Measurements from ENCODE around the gene TMEM139. TPM values are rescaled to one million over a fixed set of nuclear protein-coding genes. Genes with fewer than 3 reads are reported as not detected.

Gene TMEM139
- polyA plus RNA-seq, 3 donors, result 0.55 TPM; not detected in 2

- H3K9me3 Mint-ChIP-seq, result peaks cover 0 to 2% (median 0%) of the 10 kb centered on the region in 7 donors
- TF ChIP-seq CTCF (IDR thresholded peaks at IDR 0.05), result no peak
- H3K27me3 ChIP-seq (ENCODE audit: control insufficient read depth in 2 of 2, insufficient read depth in 2 of 2, low read length in 2 of 2), result no peaks in the 10 kb centered on the region
- no CpG with 5 or more reads among the region's 1 CpG for WGBS (ENCODE audit: insufficient coverage)
- no peak overlapping the region for H2AFZ ChIP-seq (ENCODE audit: insufficient read depth, low read depth, low read length, poor library complexity, severe bottlenecking)
- DNase-seq, result no peak
- H3K4me1 ChIP-seq (ENCODE audit: control insufficient read depth in 1 of 2, insufficient read depth in 2 of 2, low read length in 2 of 2), result peaks cover 12 to 13% of the 10 kb centered on the region in 2 donors
- no peaks in the 10 kb centered on the region for H3K36me3 Mint-ChIP-seq
- no peak overlapping the region for H3K9ac ChIP-seq (ENCODE audit: insufficient read depth, low read length, poor library complexity, severe bottlenecking)
- H3K4me1 Mint-ChIP-seq, result peaks cover 21% of the 10 kb centered on the region
- intact Hi-C loops (cut with micrococcal nuclease), result no loop called here
- no peak overlapping the region for H3K27ac ChIP-seq (ENCODE audit: low read depth in 1 of 2, low read length in 2 of 2)
- H3K36me3 ChIP-seq (replicated peaks in 1 of 2; ENCODE audit: control insufficient read depth in 1 of 2, insufficient read depth in 2 of 2, low read length in 2 of 2), result no peaks in the 10 kb centered on the region
- H3K9me3 ChIP-seq (replicated peaks in 1 of 2; ENCODE audit: control insufficient read depth in 1 of 2, insufficient read depth in 1 of 2, low read length in 2 of 2), result no peaks in the 10 kb centered on the region
- no peak overlapping the region for H3K27ac Mint-ChIP-seq
- peaks cover 0 to 3% (median 1%) of the 10 kb centered on the region in 3 donors for H3K27me3 Mint-ChIP-seq (ENCODE audit: low read depth in 3 of 3)
- no peaks in the 10 kb centered on the region for H3K79me2 ChIP-seq (ENCODE audit: insufficient read depth, low read length)
- no peak overlapping the region for H3K4me3 ChIP-seq (replicated peaks in 1 of 3; ENCODE audit: low read depth in 2 of 3, low read length in 3 of 3)
- no peak overlapping the region for H3K4me2 ChIP-seq (replicated peaks; ENCODE audit: extremely low read depth, low read length, poor library complexity, severe bottlenecking)
- H4K20me1 ChIP-seq (ENCODE audit: insufficient read depth, low read length), result no peaks in the 10 kb centered on the region
- H3K4me3 Mint-ChIP-seq, result no peak overlapping the region
These were observed 49.5 kb downstream of the TMEM139 start for GRCh38 chr7:143334244-143334643.

- no peak overlapping the region for H3K4me2 ChIP-seq (replicated peaks; ENCODE audit: extremely low read depth, low read length, poor library complexity, severe bottlenecking)
- no peaks in the 10 kb centered on the region for H3K9me3 ChIP-seq (replicated peaks in 1 of 2; ENCODE audit: control insufficient read depth in 1 of 2, insufficient read depth in 1 of 2, low read length in 2 of 2)
- Mint-ChIP-seq H3K4me3 (no peak overlapping the region), H3K36me3 (no peaks in the 10 kb centered on the region), H3K9me3 (peaks cover 0 to 2% (median 0%) of the 10 kb centered on the region in 7 donors), H3K27ac (no peak overlapping the region), H3K4me1 (peaks cover 8% of the 10 kb centered on the region), H3K27me3 (ENCODE audit: low read depth in 3 of 3) (peaks cover 0 to 6% (median 1%) of the 10 kb centered on the region in 3 donors)
- H3K79me2 ChIP-seq (ENCODE audit: insufficient read depth, low read length), result no peaks in the 10 kb centered on the region
- no peak for TF ChIP-seq CTCF (IDR thresholded peaks at IDR 0.05)
- no peaks in the 10 kb centered on the region for H3K36me3 ChIP-seq (replicated peaks in 1 of 2; ENCODE audit: control insufficient read depth in 1 of 2, insufficient read depth in 2 of 2, low read length in 2 of 2)
- no peak for DNase-seq
- H3K27ac ChIP-seq (ENCODE audit: low read depth in 1 of 2, low read length in 2 of 2), result no peak overlapping the region
- intact Hi-C loops (cut with micrococcal nuclease), result no loop called here
- H4K20me1 ChIP-seq (ENCODE audit: insufficient read depth, low read length), result no peaks in the 10 kb centered on the region
- no peaks in the 10 kb centered on the region for H3K27me3 ChIP-seq (ENCODE audit: control insufficient read depth in 2 of 2, insufficient read depth in 2 of 2, low read length in 2 of 2)
- no peak overlapping the region for H3K4me3 ChIP-seq (replicated peaks in 1 of 3; ENCODE audit: low read depth in 2 of 3, low read length in 3 of 3)
- no peak overlapping the region for H3K9ac ChIP-seq (ENCODE audit: insufficient read depth, low read length, poor library complexity, severe bottlenecking)
- no peak overlapping the region for H2AFZ ChIP-seq (ENCODE audit: insufficient read depth, low read depth, low read length, poor library complexity, severe bottlenecking)
- H3K4me1 ChIP-seq (ENCODE audit: control insufficient read depth in 1 of 2, insufficient read depth in 2 of 2, low read length in 2 of 2), result no peaks in the 10 kb centered on the region
- no CpG with 5 or more reads among the region's 3 CpGs for WGBS (ENCODE audit: insufficient coverage)
These were observed 52.5 kb downstream of the TMEM139 start for GRCh38 chr7:143337216-143337615.

Small RNAs within 50 kb of the gene (small RNA-seq; reads per million reads assigned to genes)
- gene RN7SL481P (ENCODE audit: insufficient read length, low read depth) (not detected), gene RN7SL535P (ENCODE audit: insufficient read length, low read depth) (not detected)

Other genes starting within 250 kb of the TMEM139 start
- gene OR6V1, start 232.6 kb upstream of the TMEM139 start, polyA plus RNA-seq, result not detected
- gene PIP, start 152.9 kb upstream of the TMEM139 start, polyA plus RNA-seq, result not detected
- gene TAS2R39, start 101.5 kb upstream of the TMEM139 start, polyA plus RNA-seq, result not detected
- gene TAS2R40, start 62.9 kb upstream of the TMEM139 start, polyA plus RNA-seq, result under 1 TPM in 1 of 3 donors, not detected in 2; 0.54 TPM
- gene GSTK1, start 21.5 kb upstream of the TMEM139 start, polyA plus RNA-seq, result 100 to 1,000 TPM; 413 to 547 (median 427) TPM
- gene CASP2, start 3.4 kb downstream of the TMEM139 start, polyA plus RNA-seq, result 10 to 100 TPM in 2 of 3 donors, 1 to 10 TPM in 1; 7.9 to 30.2 (median 12.2) TPM
- gene CLCN1, start 31.2 kb downstream of the TMEM139 start, polyA plus RNA-seq, result under 1 TPM; 0.04 to 0.76 (median 0.11) TPM
- gene FAM131B, start 77.8 kb downstream of the TMEM139 start, polyA plus RNA-seq, result under 1 TPM in 2 of 3 donors, not detected in 1; 0.69 to 0.72 TPM
- gene ZYX, start 96.4 kb downstream of the TMEM139 start, polyA plus RNA-seq, result 100 to 1,000 TPM; 198 to 417 (median 331) TPM
- gene EPHA1, start 123.9 kb downstream of the TMEM139 start, polyA plus RNA-seq, result under 1 TPM in 2 of 3 donors, not detected in 1; 0.50 to 0.95 TPM
- gene TAS2R60, start 158.5 kb downstream of the TMEM139 start, polyA plus RNA-seq, result under 1 TPM in 1 of 3 donors, not detected in 2; 0.35 TPM
- under 1 TPM in 1 of 3 donors, not detected in 2; 0.19 TPM for gene TAS2R41, start 192.9 kb downstream of the TMEM139 start, polyA plus RNA-seq